Sciatic nerve (tissue), 2 donors: ENCODE measurements around the gene PA2G4. TPM values are rescaled to one million over a fixed set of nuclear protein-coding genes. Genes with fewer than 3 reads are reported as not detected.

Experiments used
- ATAC-seq: fragments of 200-7000 bp; cut with Tn5 transposase; one replicate; pipeline ENCODE4 v1.9.1; 2020; ENCODE audit warnings: mild to moderate bottlenecking, moderate library complexity
- DNase-seq: peaks from one replicate; pipeline ENCODE4 v3.0.0-alpha.2; 2020; ENCODE audit warnings: low spot score
- intact Hi-C: fragments of 100-400 bp; cut with DNase I; formaldehyde crosslinking; loops from one replicate; pipeline ENCODE4 v1.14.2; 2022
- total RNA-seq: library from RNA; stranded (reverse); fragmentation: NEBNext Ultra II Directional; extraction: Animal tissue kit (Norgen Biotek cat#: 25700); gene quantifications from one replicate; pipeline ENCODE4 v1.2.1, GENCODE V29; 2021
- donor health status: DM: no; HTN: no; CAD: no.
- donor health status: DM: no; HTN: no; CAD: no.

PA2G4 gene
- total RNA-seq, 1 donor from 2014 or later: 79.6 TPM

- ATAC-seq (no peak), DNase-seq (no peak)
- intact Hi-C loops: no loop called here
These were observed 15.9 kb downstream of the PA2G4 start for GRCh38 chr12:56120158-56120846.

- ATAC-seq: no peak
- intact Hi-C loops: no loop called here
- DNase-seq: no peak
These were observed 17.0 kb downstream of the PA2G4 start for GRCh38 chr12:56121204-56121870.

DNA sequence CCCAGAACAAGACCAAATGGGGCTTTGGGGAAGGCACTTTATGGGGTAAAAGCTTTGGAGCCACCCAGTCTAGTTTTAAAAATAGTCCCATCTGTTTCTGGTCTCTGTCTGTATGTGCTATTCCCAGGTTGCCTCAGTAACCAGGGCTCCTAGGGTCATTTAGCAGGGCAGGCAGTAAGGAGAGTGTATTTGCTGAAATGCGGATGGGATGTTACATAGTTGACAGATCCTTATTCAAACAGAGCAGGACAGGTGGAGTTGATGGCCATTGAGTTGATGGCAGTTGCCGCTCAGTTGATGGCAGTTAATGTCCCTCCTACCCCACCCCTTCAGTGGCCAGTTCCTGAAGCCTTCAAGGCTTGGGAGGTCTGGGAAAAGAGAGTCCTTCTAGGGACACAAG, 18.3 kb downstream of the PA2G4 start:
- DNase-seq (no peak), ATAC-seq (no peak)
- intact Hi-C loops: no loop called here

GRCh38 chr12:56124133-56124532, 19.8 kb downstream of the PA2G4 start:
- DNase-seq (no peak), ATAC-seq (no peak)
- intact Hi-C loops: no loop called here

DNA sequence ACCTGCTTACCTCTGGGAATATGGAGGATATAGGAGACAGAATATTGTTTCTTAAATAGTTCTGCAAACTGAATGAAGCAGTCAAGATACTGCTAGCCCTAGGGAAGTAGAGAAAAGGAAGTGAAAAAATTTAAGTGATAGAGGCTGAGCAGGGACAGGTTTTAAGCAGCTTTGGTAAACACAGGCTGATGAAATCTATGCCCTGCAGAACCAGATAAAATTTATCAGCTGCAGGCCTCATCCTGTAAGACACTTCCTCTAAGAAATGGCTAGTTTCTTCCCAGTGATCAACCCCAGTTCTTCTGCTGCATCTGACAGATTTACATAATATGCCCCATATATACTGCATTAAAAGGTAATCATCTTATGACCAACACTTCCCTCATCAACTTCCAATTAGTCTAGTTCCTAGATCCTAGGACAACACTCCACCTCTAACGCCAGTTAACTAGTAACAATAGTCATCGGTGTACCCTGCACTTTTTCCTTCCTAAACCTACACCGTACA, 22.4 kb downstream of the PA2G4 start:
- ATAC-seq: no peak
- DNase-seq: no peak
- intact Hi-C loops: no loop called here

- intact Hi-C loops: no loop called here
- DNase-seq: no peak
- peak; percentile 0 for ATAC-seq
These were observed 23.1 kb downstream of the PA2G4 start for GRCh38 chr12:56127485-56127887.

GRCh38 chr12:56127888-56128669, 23.7 kb downstream of the PA2G4 start, which contains the start of gene ESYT1:
TSS of gene ESYT1 (plus strand) at chr12:56128267. CDS start at chr12:56128320, 53 bp downstream.
- peak; percentile 96 for ATAC-seq
- intact Hi-C loops: no loop called here
- peak; percentile 98 for DNase-seq

- ATAC-seq (peak; percentile 25), DNase-seq (peak; percentile 65)
- intact Hi-C loops: no loop called here
These were observed 24.4 kb downstream of the PA2G4 start for GRCh38 chr12:56128670-56129205.

- peak; percentile 41 for ATAC-seq
- peak; percentile 76 for DNase-seq
- intact Hi-C loops: no loop called here
These were observed 25.0 kb downstream of the PA2G4 start for GRCh38 chr12:56129206-56129941.

- intact Hi-C loops: no loop called here
- DNase-seq (no peak), ATAC-seq (no peak)
These were observed 25.7 kb downstream of the PA2G4 start for GRCh38 chr12:56129942-56130495.

DNA sequence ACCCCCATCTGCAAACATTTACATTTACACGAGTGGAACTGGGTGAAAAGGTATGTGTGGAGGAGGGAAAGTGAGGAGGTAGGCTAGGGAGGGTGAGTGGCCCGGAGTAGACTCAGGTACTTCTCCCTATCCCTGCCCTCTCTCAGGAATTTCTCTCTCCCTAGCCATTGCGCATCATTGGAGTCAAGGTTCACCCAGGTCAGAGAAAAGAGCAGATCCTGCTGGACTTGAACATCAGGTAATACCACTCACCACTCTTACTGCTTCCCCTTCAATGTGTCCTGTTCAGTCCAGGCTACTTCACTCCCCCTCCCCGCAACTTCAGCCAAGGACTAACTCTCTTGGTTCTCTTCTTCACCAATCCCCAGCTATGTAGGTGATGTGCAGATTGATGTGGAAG, 26.5 kb downstream of the PA2G4 start:
- intact Hi-C loops: no loop called here
- DNase-seq (no peak), ATAC-seq (no peak)

- ATAC-seq: no peak
These were observed 30.5 kb downstream of the PA2G4 start for GRCh38 chr12:56134897-56135296.

DNA sequence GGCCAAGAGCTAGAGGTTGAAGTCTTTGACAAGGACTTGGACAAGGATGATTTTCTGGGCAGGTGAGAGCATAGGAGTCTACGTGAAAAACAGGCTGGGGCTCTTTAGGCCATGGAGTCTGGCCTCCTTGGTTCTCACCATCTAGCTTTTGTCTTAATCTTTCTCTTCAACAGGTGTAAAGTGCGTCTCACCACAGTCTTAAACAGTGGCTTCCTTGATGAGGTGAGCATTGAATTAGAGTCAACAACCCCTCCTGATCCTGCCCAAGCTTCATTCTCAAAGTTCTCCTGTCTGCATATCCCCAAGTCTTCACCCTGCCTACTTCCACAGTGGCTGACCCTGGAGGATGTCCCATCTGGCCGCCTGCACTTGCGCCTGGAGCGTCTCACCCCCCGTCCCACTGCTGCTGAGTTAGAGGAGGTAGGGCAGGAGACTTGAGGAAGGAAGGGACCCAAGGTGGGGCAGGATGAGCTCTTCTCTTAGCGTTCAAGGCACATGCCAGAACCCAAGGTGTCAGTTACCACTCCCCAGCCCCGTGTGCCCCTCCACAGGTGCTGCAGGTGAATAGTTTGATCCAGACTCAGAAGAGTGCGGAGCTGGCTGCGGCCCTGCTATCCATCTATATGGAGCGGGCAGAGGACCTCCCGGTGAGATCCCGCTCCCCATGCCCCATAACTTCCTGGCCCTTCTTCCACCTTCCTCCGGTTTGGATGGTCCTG, 33.7 kb downstream of the PA2G4 start:
- ATAC-seq (no peak), DNase-seq (no peak)
- intact Hi-C loops: no loop called here

More at GRCh38 chr12:56134897-56135296, 30.5 kb downstream of the PA2G4 start:
- DNase-seq: no peak
- intact Hi-C loops: no loop called here

DNA sequence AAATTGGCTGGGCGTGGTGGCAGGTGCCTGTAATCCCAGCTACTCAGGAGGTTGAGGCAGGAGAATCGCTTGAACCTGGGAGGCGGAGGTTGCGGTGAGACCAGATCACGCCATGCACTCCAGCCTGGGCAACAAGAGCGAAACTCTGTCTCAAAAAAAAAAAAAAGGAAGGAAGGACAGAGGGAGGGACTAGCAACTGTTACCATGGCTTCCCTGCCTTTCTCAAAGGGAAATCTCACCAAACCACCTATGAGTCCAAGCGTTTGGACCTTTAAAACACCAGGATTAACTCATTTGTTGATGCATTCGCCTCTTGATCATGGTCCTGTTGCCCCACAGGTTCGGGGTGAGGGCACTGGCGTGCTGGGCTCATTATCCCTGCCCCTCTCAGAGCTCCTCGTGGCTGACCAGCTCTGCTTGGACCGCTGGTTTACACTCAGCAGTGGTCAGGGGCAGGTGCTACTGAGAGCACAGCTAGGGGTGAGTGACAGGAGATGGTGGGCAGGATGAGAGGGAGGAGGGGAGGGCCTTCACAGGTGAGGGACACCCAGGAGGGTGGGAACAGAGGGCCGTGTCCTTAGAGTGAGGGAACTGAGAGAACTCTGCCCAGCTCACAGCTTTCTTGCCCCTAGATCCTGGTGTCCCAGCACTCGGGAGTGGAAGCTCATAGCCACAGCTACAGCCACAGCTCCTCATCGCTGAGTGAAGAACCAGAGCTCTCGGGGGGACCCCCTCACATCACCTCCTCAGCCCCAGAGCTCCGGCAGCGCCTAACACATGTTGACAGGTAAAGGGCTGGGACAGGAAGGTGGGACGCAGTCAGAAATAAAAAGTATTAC, 37.8 kb downstream of the PA2G4 start:
- intact Hi-C loops: no loop called here
- DNase-seq (no peak), ATAC-seq (no peak)

DNA sequence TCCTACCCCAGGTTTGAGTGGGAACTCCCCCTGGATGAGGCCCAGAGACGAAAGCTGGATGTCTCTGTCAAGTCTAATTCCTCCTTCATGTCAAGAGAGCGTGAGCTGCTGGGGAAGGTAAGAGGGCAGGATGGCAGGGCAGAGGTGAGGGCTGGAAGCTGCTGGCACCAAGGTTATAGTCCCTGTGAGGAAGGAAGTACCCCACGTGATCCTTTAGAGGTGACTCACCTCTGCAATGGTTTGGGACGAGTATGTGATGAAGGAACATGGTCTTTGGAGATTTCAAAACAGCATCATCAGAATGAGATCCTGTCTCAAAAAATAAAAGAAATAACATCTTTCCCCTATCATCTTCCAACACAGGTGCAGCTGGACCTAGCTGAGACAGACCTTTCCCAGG, 38.9 kb downstream of the PA2G4 start:
- intact Hi-C loops: no loop called here
- ATAC-seq (no peak), DNase-seq (no peak)

DNA sequence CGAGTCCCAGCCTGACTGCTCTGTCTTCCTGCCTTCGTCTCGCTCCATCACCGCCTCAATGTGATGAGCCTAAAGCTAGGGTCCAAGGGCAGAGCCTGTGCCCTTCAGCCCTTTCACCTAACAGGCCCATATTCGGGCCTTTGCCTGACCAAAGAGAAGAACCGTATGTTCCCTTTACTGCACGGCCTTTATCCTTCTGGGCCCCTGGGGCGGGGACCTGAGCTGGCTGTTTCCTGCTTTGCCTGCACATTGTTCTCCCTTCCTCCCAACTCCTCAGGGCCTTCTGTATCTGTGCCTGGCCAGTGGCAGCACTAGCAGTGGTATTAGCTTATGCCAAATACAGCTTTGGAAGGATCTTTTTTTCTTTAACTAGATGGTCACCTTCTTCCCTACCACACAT, 39.5 kb downstream of the PA2G4 start:
- ATAC-seq: peak; percentile 33

DNA sequence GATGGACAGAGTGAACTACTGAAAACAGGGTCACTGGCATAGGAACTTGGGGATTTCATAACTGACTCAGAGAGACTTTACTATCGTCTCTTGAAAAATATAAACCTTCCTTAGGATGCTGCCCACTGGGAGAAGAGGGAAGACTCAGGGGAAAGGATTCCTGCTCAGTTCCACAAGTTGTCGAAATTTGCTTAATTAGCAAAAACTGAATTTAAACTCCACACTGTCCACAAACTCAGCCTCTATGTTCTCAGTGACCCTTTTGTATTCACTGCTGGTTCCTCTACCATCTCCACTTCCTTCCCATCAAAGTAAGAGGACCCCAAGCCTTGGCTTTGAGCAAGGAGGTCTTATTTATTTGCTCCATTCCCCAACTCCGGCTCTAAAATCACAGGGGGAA, 40.9 kb downstream of the PA2G4 start:
- no peak for DNase-seq
- intact Hi-C loops: no loop called here
- ATAC-seq: no peak

More for the DNA sequence above, 39.5 kb downstream of the PA2G4 start:
- intact Hi-C loops: no loop called here
- no peak for DNase-seq
